ENCODE data around the gene COL7A1.
A peak's percentile ranks its signal among the peaks of the same experiment; 100 is the strongest.

DNA sequence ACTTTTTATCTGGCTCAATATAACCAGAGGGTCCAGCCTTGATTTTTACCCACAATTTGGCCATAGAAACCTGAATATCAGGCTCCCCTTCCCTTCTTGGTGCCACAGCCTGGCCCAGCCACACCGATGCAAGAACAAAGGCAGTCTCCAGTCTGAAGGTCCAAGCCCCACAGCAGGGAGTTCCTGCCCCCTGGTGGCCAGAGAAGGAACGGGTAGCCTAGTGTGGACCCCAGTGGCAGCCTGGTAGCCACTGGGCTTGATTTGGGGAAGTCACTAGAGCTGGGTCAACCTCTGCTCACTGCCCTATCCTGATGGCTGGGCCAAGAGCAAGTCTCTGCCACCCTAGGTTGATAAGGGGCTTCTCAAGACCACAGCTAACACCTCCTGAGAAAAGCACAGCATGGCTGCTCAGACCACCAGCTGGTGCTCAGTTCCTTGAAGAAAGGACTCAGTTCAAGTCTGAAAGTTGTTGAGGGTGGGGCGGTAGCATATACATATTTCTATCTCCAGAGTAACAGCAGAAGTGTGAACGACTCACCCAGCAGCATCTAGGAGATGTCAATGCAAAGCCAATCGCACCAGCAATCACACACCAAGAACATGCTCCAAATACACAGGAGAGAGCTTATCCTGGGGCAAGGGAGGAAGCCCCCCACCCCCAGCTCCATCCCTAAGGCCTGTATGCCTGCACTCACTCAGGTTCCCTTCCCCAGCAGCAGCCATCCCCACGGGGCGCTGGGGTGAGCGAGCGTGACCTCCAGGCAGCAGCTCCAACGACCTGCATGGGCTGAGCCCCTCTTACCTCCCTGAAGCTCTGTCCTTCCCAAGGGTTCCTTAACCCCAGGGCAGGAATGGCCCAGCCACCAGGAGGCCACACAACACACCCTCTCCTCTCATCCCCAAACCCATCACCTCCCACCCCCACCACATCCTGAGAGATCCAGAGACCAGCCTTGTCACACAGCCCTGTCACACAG lies 46.1 kb downstream of the COL7A1 start:
- TF ChIP-seq, protein P1, sequence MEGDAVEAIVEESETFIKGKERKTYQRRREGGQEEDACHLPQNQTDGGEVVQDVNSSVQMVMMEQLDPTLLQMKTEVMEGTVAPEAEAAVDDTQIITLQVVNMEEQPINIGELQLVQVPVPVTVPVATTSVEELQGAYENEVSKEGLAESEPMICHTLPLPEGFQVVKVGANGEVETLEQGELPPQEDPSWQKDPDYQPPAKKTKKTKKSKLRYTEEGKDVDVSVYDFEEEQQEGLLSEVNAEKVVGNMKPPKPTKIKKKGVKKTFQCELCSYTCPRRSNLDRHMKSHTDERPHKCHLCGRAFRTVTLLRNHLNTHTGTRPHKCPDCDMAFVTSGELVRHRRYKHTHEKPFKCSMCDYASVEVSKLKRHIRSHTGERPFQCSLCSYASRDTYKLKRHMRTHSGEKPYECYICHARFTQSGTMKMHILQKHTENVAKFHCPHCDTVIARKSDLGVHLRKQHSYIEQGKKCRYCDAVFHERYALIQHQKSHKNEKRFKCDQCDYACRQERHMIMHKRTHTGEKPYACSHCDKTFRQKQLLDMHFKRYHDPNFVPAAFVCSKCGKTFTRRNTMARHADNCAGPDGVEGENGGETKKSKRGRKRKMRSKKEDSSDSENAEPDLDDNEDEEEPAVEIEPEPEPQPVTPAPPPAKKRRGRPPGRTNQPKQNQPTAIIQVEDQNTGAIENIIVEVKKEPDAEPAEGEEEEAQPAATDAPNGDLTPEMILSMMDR (IDR thresholded peaks at IDR 0.05), result peak; percentile 95 to 98 (median 96)
- no peak for TF ChIP-seq POLR2A (IDR thresholded peaks at IDR 0.05)

Data from adrenal gland (tissue), 5 donors.